Stimulated activated CD4-positive, alpha-beta T cell treated with anti-CD3 and anti-CD28 coated beads, Interleukin-15, amount 100 ng/mL, for 1 hour (primary cell): ENCODE measurements around the gene CRYL1.

ENCODE experiments used
- DNase-seq, 2 donors: peaks; one replicate each; pipeline ENCODE4 v3.0.0-alpha.2; 2020; ENCODE audit warnings: low read depth in 1 of 2, low spot score in 1 of 2

CRYL1 gene

GRCh38 chr13:20525601-20526544 is at the start of gene CRYL1:
TSS of gene CRYL1 (minus strand) at chr13:20525857. CDS start at chr13:20525794, 63 bp downstream.
- DNase-seq, result peak; percentile 50 to 65

- DNase-seq, result no peak
Measured at GRCh38 chr13:20573636-20574035, 48.0 kb upstream of the CRYL1 start.

- DNase-seq, result no peak
Measured at GRCh38 chr13:20573186-20573585, 47.5 kb upstream of the CRYL1 start.

- no peak for DNase-seq
Measured at GRCh38 chr13:20571676-20572075, 46.0 kb upstream of the CRYL1 start.

GRCh38 chr13:20570517-20570916 is 44.9 kb upstream of the CRYL1 start:
- DNase-seq, result no peak

GRCh38 chr13:20567881-20568528 is 42.3 kb upstream of the CRYL1 start:
- DNase-seq, result no peak

- peak; percentile 68 to 72 for DNase-seq
Measured at GRCh38 chr13:20566898-20567874, 41.5 kb upstream of the CRYL1 start, which contains the start of gene IFT88. TSS of gene IFT88 (plus strand) at chr13:20567157. CDS start at chr13:20574386, 7,229 bp downstream.

GRCh38 chr13:20566468-20566897 is 40.8 kb upstream of the CRYL1 start:
- no peak for DNase-seq

GRCh38 chr13:20565115-20565736 is 39.6 kb upstream of the CRYL1 start:
- no peak for DNase-seq

- DNase-seq, result no peak
Measured at GRCh38 chr13:20561741-20562140, 36.1 kb upstream of the CRYL1 start.

- DNase-seq, result no peak
Measured at GRCh38 chr13:20559659-20560356, 34.2 kb upstream of the CRYL1 start.

GRCh38 chr13:20558982-20559381 is 33.3 kb upstream of the CRYL1 start:
- no peak for DNase-seq

GRCh38 chr13:20553311-20553710 is 27.7 kb upstream of the CRYL1 start:
- DNase-seq, result no peak

- no peak for DNase-seq
Measured at GRCh38 chr13:20550799-20551198, 25.1 kb upstream of the CRYL1 start.

- DNase-seq, result no peak
Measured at GRCh38 chr13:20547479-20547908, 21.8 kb upstream of the CRYL1 start.

GRCh38 chr13:20546556-20546955 is 20.9 kb upstream of the CRYL1 start:
- no peak for DNase-seq

GRCh38 chr13:20544201-20544923 is 18.7 kb upstream of the CRYL1 start:
- DNase-seq, result no peak

GRCh38 chr13:20536992-20537391 is 11.3 kb upstream of the CRYL1 start:
- no peak for DNase-seq

GRCh38 chr13:20534038-20534608 is 8.5 kb upstream of the CRYL1 start:
- DNase-seq, result no peak
